Measurements from ENCODE around the gene CBFA2T3.

CBFA2T3 gene

GRCh38 chr16:89000207-89000959 lies 23.4 kb upstream of the CBFA2T3 start:
- Histone ChIP-seq H3K4me1 (no peaks in the 10 kb centered on the region), H3K27ac (no peak overlapping the region), H3K36me3 (no peaks in the 10 kb centered on the region), H3K4me3 (no peak overlapping the region), H3K27me3 (peaks cover 0 to 58% of the 10 kb centered on the region in 2 donors), H3K9me3 (peaks cover 0 to 43% (median 42%) of the 10 kb centered on the region in 3 donors)
- TF ChIP-seq CTCF (IDR thresholded peaks at IDR 0.05) = no peak
- DNase-seq = no peak
- intact Hi-C loops (cut with DNase I; ENCODE audit: low total_unique reads) = no loop called here

GRCh38 chr16:88999457-89000206 lies 22.6 kb upstream of the CBFA2T3 start:
- H3K27ac ChIP-seq = no peak overlapping the region
- no peak for DNase-seq
- no peak for TF ChIP-seq CTCF (IDR thresholded peaks at IDR 0.05)
- peaks cover 0 to 43% (median 42%) of the 10 kb centered on the region in 3 donors for H3K9me3 ChIP-seq
- H3K36me3 ChIP-seq = no peaks in the 10 kb centered on the region
- intact Hi-C loops (cut with DNase I; ENCODE audit: low total_unique reads) = loop anchor here (10.0 kb wide), 1 partner anchor 65 kb away; no protein-coding TSS in a partner anchor
- peaks cover 0 to 58% of the 10 kb centered on the region in 2 donors for H3K27me3 ChIP-seq
- no peaks in the 10 kb centered on the region for H3K4me1 ChIP-seq
- H3K4me3 ChIP-seq = no peak overlapping the region

GRCh38 chr16:88995746-88996535 lies 18.9 kb upstream of the CBFA2T3 start:
- Histone ChIP-seq H3K4me3 (no peak overlapping the region), H3K27ac (no peak overlapping the region), H3K36me3 (no peaks in the 10 kb centered on the region), H3K9me3 (peaks cover 0 to 35% (median 34%) of the 10 kb centered on the region in 3 donors), H3K4me1 (no peaks in the 10 kb centered on the region), H3K27me3 (peaks cover 0 to 66% of the 10 kb centered on the region in 2 donors)
- intact Hi-C loops (cut with DNase I; ENCODE audit: low total_unique reads) = loop anchor here (10.0 kb wide), 1 partner anchor 61 kb away; no protein-coding TSS in a partner anchor
- no peak for TF ChIP-seq CTCF (IDR thresholded peaks at IDR 0.05)
- no peak for DNase-seq

GRCh38 chr16:88995194-88995593 lies 18.2 kb upstream of the CBFA2T3 start:
- intact Hi-C loops (cut with DNase I; ENCODE audit: low total_unique reads) = loop anchor here (10.0 kb wide), 1 partner anchor 60 kb away; no protein-coding TSS in a partner anchor
- no peak for TF ChIP-seq CTCF (IDR thresholded peaks at IDR 0.05)
- no peak overlapping the region for H3K27ac ChIP-seq
- no peak for DNase-seq
- H3K9me3 ChIP-seq = peaks cover 0 to 27% (median 26%) of the 10 kb centered on the region in 3 donors
- H3K4me3 ChIP-seq = no peak overlapping the region
- no peaks in the 10 kb centered on the region for H3K36me3 ChIP-seq
- peaks cover 0 to 66% of the 10 kb centered on the region in 2 donors for H3K27me3 ChIP-seq
- H3K4me1 ChIP-seq = no peaks in the 10 kb centered on the region

- no peak for DNase-seq
- H3K27ac ChIP-seq = no peak overlapping the region
- H3K36me3 ChIP-seq = no peaks in the 10 kb centered on the region
- TF ChIP-seq CTCF (IDR thresholded peaks at IDR 0.05) = no peak
- H3K27me3 ChIP-seq = peaks cover 0 to 66% of the 10 kb centered on the region in 2 donors
- intact Hi-C loops (cut with DNase I; ENCODE audit: low total_unique reads) = loop anchor here (10.0 kb wide), 1 partner anchor 60 kb away; no protein-coding TSS in a partner anchor
- peaks cover 0 to 25% (median 25%) of the 10 kb centered on the region in 3 donors for H3K9me3 ChIP-seq
- no peaks in the 10 kb centered on the region for H3K4me1 ChIP-seq
- no peak overlapping the region for H3K4me3 ChIP-seq
Observed at GRCh38 chr16:88994695-88995094, 17.7 kb upstream of the CBFA2T3 start.
